Neural crest cell (in vitro differentiated cells): ENCODE results near the gene LCP2. TPM values are rescaled to one million over a fixed set of nuclear protein-coding genes. Genes with fewer than 3 reads are reported as not detected.
A peak's percentile ranks its signal among the peaks of the same experiment; 100 is the strongest.

Experiments used
- DNase-seq: peaks from one replicate; pipeline ENCODE4 v3.0.0; 2021; ENCODE audit warnings: low read depth, mixed read lengths, low spot score
- H3K27ac Mint-ChIP-seq: one replicate; pipeline ENCODE4 v1.8.0; 2021; ENCODE audit warnings: mild to moderate bottlenecking, mixed read lengths; ENCODE audit not compliant: unreplicated experiment
- H3K27me3 Mint-ChIP-seq: 2 replicates; pipeline ENCODE4 v1.8.0; 2021; ENCODE audit warnings: low read depth, mild to moderate bottlenecking, mixed read lengths
- H3K36me3 Mint-ChIP-seq: 2 replicates; pipeline ENCODE4 v1.8.0; 2021; ENCODE audit warnings: low read depth, mild to moderate bottlenecking, mixed read lengths
- H3K4me1 Mint-ChIP-seq: 2 replicates; pipeline ENCODE4 v1.8.0; 2021; ENCODE audit warnings: mixed read lengths
- H3K4me3 Mint-ChIP-seq: one replicate; pipeline ENCODE4 v1.8.0; 2021; ENCODE audit warnings: mild to moderate bottlenecking, mixed read lengths
- H3K9me3 Mint-ChIP-seq: 2 replicates; pipeline ENCODE4 v1.8.0; 2021; ENCODE audit warnings: mixed read lengths
- total RNA-seq: library from RNA; stranded (reverse); gene quantifications from 2 replicates; pipeline ENCODE4 v1.2.1, GENCODE V29; 2021
- TF ChIP-seq, protein P1 (sequence below): fragments of 200-600 bp; sonication (generic); conservative IDR thresholded peaks from 2 replicates; pipeline ENCODE4 v1.5.0; 2021; ENCODE audit warnings: antibody characterized with exemption, mild to moderate bottlenecking

Gene LCP2
- total RNA-seq, 1 donor from 2014 or later, result not detected

DNA sequence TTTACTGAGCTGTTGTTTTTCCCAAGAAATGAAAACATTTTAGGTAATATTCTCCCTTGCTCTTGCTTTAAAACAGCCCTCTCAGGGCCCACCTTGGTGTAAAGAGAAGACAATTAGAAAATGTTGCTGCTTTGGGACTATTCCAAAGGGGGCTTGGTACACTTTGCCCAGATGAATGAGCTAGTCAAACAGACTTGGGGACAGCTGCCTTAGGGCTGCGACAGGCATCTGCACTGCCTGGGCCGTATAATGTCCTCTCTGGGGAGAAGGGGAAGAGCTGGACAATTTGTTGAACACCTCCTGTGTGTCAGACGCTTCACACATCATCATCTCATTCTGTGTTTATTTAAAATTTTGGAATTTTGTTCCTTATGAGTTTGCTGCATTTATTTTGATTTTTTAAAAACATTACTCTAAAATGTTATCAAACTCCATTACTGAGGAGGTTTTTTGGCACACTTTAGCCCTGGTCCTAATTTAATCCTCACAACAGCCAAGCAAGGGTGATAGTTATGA is 36.0 kb downstream of the LCP2 start:
- Mint-ChIP-seq H3K36me3 (no peaks in the 10 kb centered on the region), H3K9me3 (no peaks in the 10 kb centered on the region), H3K4me3 (no peak overlapping the region), H3K4me1 (peaks cover 17% of the 10 kb centered on the region), H3K27me3 (peaks cover 11% of the 10 kb centered on the region), H3K27ac (no peak overlapping the region)
- DNase-seq, result no peak
- TF ChIP-seq, protein P1, sequence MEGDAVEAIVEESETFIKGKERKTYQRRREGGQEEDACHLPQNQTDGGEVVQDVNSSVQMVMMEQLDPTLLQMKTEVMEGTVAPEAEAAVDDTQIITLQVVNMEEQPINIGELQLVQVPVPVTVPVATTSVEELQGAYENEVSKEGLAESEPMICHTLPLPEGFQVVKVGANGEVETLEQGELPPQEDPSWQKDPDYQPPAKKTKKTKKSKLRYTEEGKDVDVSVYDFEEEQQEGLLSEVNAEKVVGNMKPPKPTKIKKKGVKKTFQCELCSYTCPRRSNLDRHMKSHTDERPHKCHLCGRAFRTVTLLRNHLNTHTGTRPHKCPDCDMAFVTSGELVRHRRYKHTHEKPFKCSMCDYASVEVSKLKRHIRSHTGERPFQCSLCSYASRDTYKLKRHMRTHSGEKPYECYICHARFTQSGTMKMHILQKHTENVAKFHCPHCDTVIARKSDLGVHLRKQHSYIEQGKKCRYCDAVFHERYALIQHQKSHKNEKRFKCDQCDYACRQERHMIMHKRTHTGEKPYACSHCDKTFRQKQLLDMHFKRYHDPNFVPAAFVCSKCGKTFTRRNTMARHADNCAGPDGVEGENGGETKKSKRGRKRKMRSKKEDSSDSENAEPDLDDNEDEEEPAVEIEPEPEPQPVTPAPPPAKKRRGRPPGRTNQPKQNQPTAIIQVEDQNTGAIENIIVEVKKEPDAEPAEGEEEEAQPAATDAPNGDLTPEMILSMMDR, result no peak

GRCh38 chr5:170257370-170257769 is 40.2 kb downstream of the LCP2 start:
- no peak for DNase-seq
- H3K27me3 Mint-ChIP-seq, result no peaks in the 10 kb centered on the region
- H3K27ac Mint-ChIP-seq, result no peak overlapping the region
- TF ChIP-seq, protein P1, result no peak
- no peaks in the 10 kb centered on the region for H3K9me3 Mint-ChIP-seq
- H3K4me1 Mint-ChIP-seq, result peaks cover 18% of the 10 kb centered on the region
- H3K4me3 Mint-ChIP-seq, result no peak overlapping the region
- H3K36me3 Mint-ChIP-seq, result no peaks in the 10 kb centered on the region

GRCh38 chr5:170256571-170256970 is 41.0 kb downstream of the LCP2 start:
- Mint-ChIP-seq H3K9me3 (no peaks in the 10 kb centered on the region), H3K4me3 (no peak overlapping the region), H3K36me3 (no peaks in the 10 kb centered on the region), H3K4me1 (peaks cover 18% of the 10 kb centered on the region), H3K27me3 (peaks cover 3% of the 10 kb centered on the region), H3K27ac (peak overlapping the region; percentile 16)
- no peak for DNase-seq
- TF ChIP-seq, protein P1, result no peak

DNA sequence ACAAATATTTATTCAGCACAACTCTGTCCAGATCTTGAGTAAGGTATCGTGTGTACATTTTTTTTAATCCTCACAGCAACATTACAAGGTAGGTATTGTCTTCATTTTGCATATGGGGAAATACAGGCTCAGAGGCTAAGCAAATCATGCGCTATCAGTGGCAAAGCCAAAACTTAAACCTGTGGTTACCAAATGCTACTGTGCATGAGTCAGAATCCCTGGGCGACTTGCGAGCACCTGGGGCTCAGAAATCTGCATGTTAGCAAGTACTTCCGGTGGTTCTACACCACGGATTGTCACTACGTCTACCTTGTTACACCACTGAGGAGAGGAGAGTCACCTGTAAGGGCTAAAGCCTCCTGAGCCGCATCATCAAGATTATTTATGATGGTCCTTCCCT is 43.5 kb downstream of the LCP2 start:
- no peak overlapping the region for H3K4me3 Mint-ChIP-seq
- H3K27ac Mint-ChIP-seq, result no peak overlapping the region
- no peaks in the 10 kb centered on the region for H3K36me3 Mint-ChIP-seq
- H3K27me3 Mint-ChIP-seq, result peaks cover 6% of the 10 kb centered on the region
- no peak for DNase-seq
- TF ChIP-seq, protein P1, result no peak
- H3K4me1 Mint-ChIP-seq, result peaks cover 18% of the 10 kb centered on the region
- H3K9me3 Mint-ChIP-seq, result no peaks in the 10 kb centered on the region

DNA sequence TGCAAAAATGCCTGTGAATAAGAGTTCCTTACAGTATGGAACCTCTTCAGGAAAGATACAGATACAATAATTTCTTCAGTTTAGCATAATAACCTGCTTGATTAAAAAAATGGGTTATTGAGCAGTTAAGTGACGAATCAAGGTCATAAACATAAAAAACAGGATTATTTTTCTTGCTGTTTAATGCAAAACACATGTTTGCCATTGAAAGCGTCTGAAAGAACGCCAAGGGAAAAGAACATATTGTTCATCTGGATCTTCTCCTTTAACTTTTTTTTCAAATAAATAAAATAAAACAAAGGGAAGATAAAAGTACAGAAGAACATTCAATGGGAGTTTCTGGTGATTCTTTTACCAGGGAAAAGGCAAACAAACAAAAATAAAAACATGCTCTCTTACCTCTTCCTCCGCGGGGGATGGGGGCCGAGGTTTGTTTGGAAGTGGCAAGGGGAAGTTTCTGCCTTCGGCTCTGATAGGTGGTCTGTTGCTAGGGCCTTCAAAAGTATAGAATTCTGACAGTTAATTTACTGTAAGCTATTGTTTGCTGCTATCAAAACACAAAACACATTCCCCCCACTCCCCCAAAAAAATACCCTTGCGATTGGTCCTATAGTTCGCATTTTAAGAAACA is 44.7 kb downstream of the LCP2 start:
- TF ChIP-seq, protein P1, result no peak
- no peak for DNase-seq
- H3K9me3 Mint-ChIP-seq, result no peaks in the 10 kb centered on the region
- peaks cover 14% of the 10 kb centered on the region for H3K4me1 Mint-ChIP-seq
- H3K27ac Mint-ChIP-seq, result no peak overlapping the region
- H3K36me3 Mint-ChIP-seq, result no peaks in the 10 kb centered on the region
- no peak overlapping the region for H3K4me3 Mint-ChIP-seq
- H3K27me3 Mint-ChIP-seq, result peaks cover 6% of the 10 kb centered on the region
